Right lobe of liver (tissue), 6 donors: ENCODE data around the gene HELZ2. TPM values are rescaled to one million over a fixed set of nuclear protein-coding genes. Genes with fewer than 3 reads are reported as not detected.

Experiments
- ATAC-seq, 4 donors: fragments of 200-7000 bp; cut with Tn5 transposase; one replicate each; pipeline ENCODE4 v1.9.1; 2020; ENCODE audit warnings: mild to moderate bottlenecking in 4 of 4, moderate library complexity in 4 of 4
- DNase-seq, 3 donors: peaks; one replicate each; pipeline ENCODE4 v3.0.0-alpha.2; 2020
- H3K27ac ChIP-seq, 3 donors: fragments of 200-600 bp; one replicate each; pipeline ENCODE4 v1.8.0; 2022
- H3K27me3 ChIP-seq, 2 donors: fragments of 200-600 bp; one replicate each; pipeline ENCODE4 v1.8.0; 2022
- H3K36me3 ChIP-seq, 4 donors: fragments of 200-600 bp; sonication (generic) in 1 of 4; one replicate each; pipeline versions ENCODE4 v1.5.1 to v1.8.0; 2017 to 2022; ENCODE audit warnings: control low read depth in 1 of 4
- H3K4me1 ChIP-seq, 4 donors: fragments of 200-600 bp; sonication (generic) in 1 of 4; one replicate each; pipeline versions ENCODE4 v1.5.1 to v1.8.0; 2017 to 2022; ENCODE audit warnings: control low read depth in 1 of 4
- H3K4me3 ChIP-seq, 3 donors: fragments of 200-600 bp; one replicate each; pipeline ENCODE4 v1.8.0; 2022
- H3K9me3 ChIP-seq, 4 donors: fragments of 200-600 bp; sonication (generic) in 1 of 4; one replicate each; pipeline versions ENCODE4 v1.5.1 to v1.8.0; 2017 to 2022; ENCODE audit warnings: control low read depth in 1 of 4
- CTCF ChIP-seq, 4 donors: fragments of 200-600 bp in 3 of 4; fragments of 450-650 bp in 1 of 4; IDR thresholded peaks; one replicate each; pipeline versions ENCODE4 v1.5.1 to v1.8.0; 2016 to 2022; ENCODE audit warnings: antibody characterized with exemption in 4 of 4, mild to moderate bottlenecking in 2 of 4
- POLR2A ChIP-seq: fragments of 450-650 bp; IDR thresholded peaks from one replicate; pipeline ENCODE4 v1.6.1; 2017; ENCODE audit warnings: antibody characterized with exemption, mild to moderate bottlenecking
- WGBS: methylation state at CpG from one replicate; pipeline ENCODE4 v1.1.6; 2018; ENCODE audit warnings: low coverage, low lambda C conversion rate; ENCODE audit not compliant: insufficient coverage; ENCODE audit errors: missing lambda C conversion rate; 5-methylcytosine and 5-hydroxymethylcytosine counted together
- intact Hi-C, 2 donors: fragments of 100-400 bp; cut with DNase I; formaldehyde crosslinking; loops; one replicate each; pipeline versions ENCODE4 v1.11.2 to v1.14.1; 2022
- total RNA-seq, 6 experiments: library from RNA; depleted of rRNA in 2 of 6; stranded (reverse); fragments of >200 nt in 2 of 6; fragmentation: NEBNext Ultra II Directional in 3 of 6; extraction: Animal tissue kit (Norgen Biotek cat#: 25700) in 3 of 6; gene quantifications; one replicate each; pipeline versions ENCODE4 v1.1.0 to v1.2.4, GENCODE V29; 2016 to 2023
- donor health status: DM: no; HTN: yes; CAD: no.
- donor health status: DM: no; HTN: no; CAD: no.
- donor health status: DM: no; HTN: no; CAD: no.
- donor health status: DM: no; HTN: yes; CAD: no.
- donor health status: DM: no; HTN: yes; CAD: no.

Gene HELZ2
- total RNA-seq, 6 experiments from 2014 or later = 14.8 to 30.3 (median 24.1) TPM

- DNase-seq (peak in 2 of 3 donors; percentile 77 to 78), ATAC-seq (peak; percentile 76 to 82 (median 78))
- H3K27ac ChIP-seq = no peak overlapping the region
- H3K9me3 ChIP-seq = no peaks in the 10 kb centered on the region
- 6% methylated on average over 14 of the region's 37 CpGs for WGBS
- no peaks in the 10 kb centered on the region for H3K36me3 ChIP-seq
- intact Hi-C loops = no loop called here
- H3K27me3 ChIP-seq = no peaks in the 10 kb centered on the region
- H3K4me1 ChIP-seq = no peaks in the 10 kb centered on the region
- peak overlapping the region; percentile 20 to 39 (median 37) for H3K4me3 ChIP-seq
- TF ChIP-seq POLR2A = no peak
- TF ChIP-seq CTCF (IDR thresholded peaks at IDR 0.05) = no peak
These were observed 20.6 kb downstream of the HELZ2 start for GRCh38 chr20:63553251-63553932.

- no peaks in the 10 kb centered on the region for H3K4me1 ChIP-seq
- no peaks in the 10 kb centered on the region for H3K27me3 ChIP-seq
- H3K9me3 ChIP-seq = no peaks in the 10 kb centered on the region
- WGBS = 27% methylated on average over 6 of the region's 15 CpGs
- no peaks in the 10 kb centered on the region for H3K36me3 ChIP-seq
- ATAC-seq = no peak
- intact Hi-C loops = no loop called here
- H3K27ac ChIP-seq = no peak overlapping the region
- no peak for TF ChIP-seq CTCF (IDR thresholded peaks at IDR 0.05)
- TF ChIP-seq POLR2A = no peak
- no peak for DNase-seq
- no peak overlapping the region for H3K4me3 ChIP-seq
These were observed 21.4 kb downstream of the HELZ2 start for GRCh38 chr20:63552481-63553249.

- ATAC-seq (peak in 1 of 4 donors; percentile 30), DNase-seq (no peak)
- Histone ChIP-seq H3K36me3 (no peaks in the 10 kb centered on the region), H3K4me1 (no peaks in the 10 kb centered on the region), H3K27ac (no peak overlapping the region), H3K4me3 (no peak overlapping the region), H3K9me3 (no peaks in the 10 kb centered on the region), H3K27me3 (no peaks in the 10 kb centered on the region)
- no peak for TF ChIP-seq CTCF (IDR thresholded peaks at IDR 0.05)
- TF ChIP-seq POLR2A = no peak
- 40% methylated on average over 8 of the region's 9 CpGs for WGBS
- intact Hi-C loops = no loop called here
These were observed 23.0 kb downstream of the HELZ2 start for GRCh38 chr20:63551068-63551467.

GRCh38 chr20:63549679-63550282 lies 24.3 kb downstream of the HELZ2 start:
- H3K36me3 ChIP-seq = no peaks in the 10 kb centered on the region
- WGBS = 87% methylated on average over 4 of the region's 18 CpGs
- no peak overlapping the region for H3K27ac ChIP-seq
- H3K27me3 ChIP-seq = no peaks in the 10 kb centered on the region
- DNase-seq (no peak), ATAC-seq (no peak)
- no peaks in the 10 kb centered on the region for H3K9me3 ChIP-seq
- intact Hi-C loops = loop anchor here in 1 of 2 donors (10.0 kb wide), 1 partner anchor 425 kb away; the partner anchor contains the start of gene SAMD10
- no peaks in the 10 kb centered on the region for H3K4me1 ChIP-seq
- no peak overlapping the region for H3K4me3 ChIP-seq
- TF ChIP-seq POLR2A (no peak), CTCF (IDR thresholded peaks at IDR 0.05) (no peak)
